Mesenchymal stem cell (in vitro differentiated cells and primary cell): ENCODE data around the gene GFRA1.

Experiments
- DNase-seq: peaks from one replicate; pipeline ENCODE4 v3.0.0-alpha.2; 2013
- H2AFZ ChIP-seq: one replicate; pipeline ENCODE4 v1.6.1; 2013; ENCODE audit warnings: low read depth, mild to moderate bottlenecking, control low read depth, inconsistent platforms, low read length, moderate library complexity
- H2AK5ac ChIP-seq: 2 replicates; pipeline ENCODE4 v1.6.1; 2013; ENCODE audit warnings: low read length, moderate library complexity, mild to moderate bottlenecking, inconsistent platforms; ENCODE audit not compliant: severe bottlenecking
- H2BK120ac ChIP-seq: one replicate; pipeline ENCODE4 v1.6.1; 2013; ENCODE audit warnings: low read depth, mild to moderate bottlenecking, inconsistent platforms, low read length, moderate library complexity
- H2BK12ac ChIP-seq, 2 experiments: one replicate each; pipeline ENCODE4 v1.6.1; 2013; ENCODE audit warnings: inconsistent platforms in 2 of 2, low read length in 2 of 2, mild to moderate bottlenecking in 2 of 2, moderate library complexity in 2 of 2, control low read depth in 1 of 2
- H2BK15ac ChIP-seq: one replicate; pipeline ENCODE4 v1.6.1; 2013; ENCODE audit warnings: mild to moderate bottlenecking, low read depth, inconsistent platforms; ENCODE audit not compliant: poor library complexity, severe bottlenecking
- H2BK5ac ChIP-seq: 2 replicates; pipeline ENCODE4 v1.6.1; 2013; ENCODE audit warnings: low read depth, mild to moderate bottlenecking, low read length, control low read depth, inconsistent platforms; ENCODE audit not compliant: poor library complexity, severe bottlenecking
- H3K14ac ChIP-seq, 2 experiments: one replicate each; pipeline ENCODE4 v1.6.1; 2013; ENCODE audit warnings: inconsistent platforms in 2 of 2, low read length in 2 of 2, control low read depth in 1 of 2, mild to moderate bottlenecking in 1 of 2, moderate library complexity in 1 of 2
- H3K18ac ChIP-seq, 2 experiments: one replicate each; pipeline ENCODE4 v1.6.1; 2013; ENCODE audit warnings: inconsistent platforms in 2 of 2, low read length in 2 of 2, control low read depth in 1 of 2, low read depth in 1 of 2, mild to moderate bottlenecking in 1 of 2
- H3K23ac ChIP-seq, 2 experiments: one replicate each; pipeline ENCODE4 v1.6.1; 2013; ENCODE audit warnings: inconsistent platforms in 2 of 2, low read length in 2 of 2, mild to moderate bottlenecking in 2 of 2, moderate library complexity in 2 of 2, control low read depth in 1 of 2
- H3K27ac ChIP-seq: 2 replicates; pipeline ENCODE4 v1.5.1; 2013; ENCODE audit warnings: mild to moderate bottlenecking, moderate library complexity, low read length, control low read depth, inconsistent platforms; ENCODE audit not compliant: poor library complexity, severe bottlenecking
- H3K27me3 ChIP-seq, 2 experiments: 2 replicates each; pipeline versions ENCODE4 v1.6.1 to v1.7.0; 2013; ENCODE audit warnings: low read length in 2 of 2, mild to moderate bottlenecking in 2 of 2, moderate library complexity in 2 of 2, control low read depth in 1 of 2, inconsistent platforms in 1 of 2; ENCODE audit not compliant: control insufficient read depth in 1 of 2, insufficient read depth in 1 of 2
- H3K36me3 ChIP-seq, 2 experiments: 2 replicates each; pipeline versions ENCODE4 v1.6.1 to v1.7.0; 2013; ENCODE audit warnings: low read length in 2 of 2, control low read depth in 1 of 2, inconsistent platforms in 1 of 2, low read depth in 1 of 2, mild to moderate bottlenecking in 1 of 2; ENCODE audit not compliant: insufficient read depth in 2 of 2, control insufficient read depth in 1 of 2
- H3K4ac ChIP-seq, 2 experiments: one replicate each; pipeline ENCODE4 v1.6.1; 2013; ENCODE audit warnings: inconsistent platforms in 2 of 2, low read length in 2 of 2, mild to moderate bottlenecking in 2 of 2, moderate library complexity in 2 of 2, control low read depth in 1 of 2, low read depth in 1 of 2
- H3K4me1 ChIP-seq: 2 replicates; pipeline ENCODE4 v1.6.1; 2013; ENCODE audit warnings: low read depth, low read length, control low read depth; ENCODE audit not compliant: control insufficient read depth, insufficient read depth
- H3K4me2 ChIP-seq: 2 replicates; pipeline ENCODE4 v1.6.1; 2013; ENCODE audit warnings: low read length, mild to moderate bottlenecking, inconsistent platforms; ENCODE audit not compliant: poor library complexity, severe bottlenecking
- H3K4me3 ChIP-seq, 2 experiments: 2 replicates each; pipeline versions ENCODE4 v1.5.1 to v1.7.0; 2013; ENCODE audit warnings: low read length in 2 of 2, mild to moderate bottlenecking in 2 of 2, control low read depth in 1 of 2, low read depth in 1 of 2; ENCODE audit not compliant: insufficient read depth in 1 of 2
- H3K79me1 ChIP-seq: replicated peaks from 2 replicates; pipeline ENCODE4 v1.6.1; 2013; ENCODE audit warnings: mild to moderate bottlenecking, control low read depth, low read length, inconsistent platforms; ENCODE audit not compliant: poor library complexity, severe bottlenecking
- H3K9ac ChIP-seq: 2 replicates; pipeline ENCODE4 v1.7.0; 2013; ENCODE audit warnings: mild to moderate bottlenecking, low read length, moderate library complexity
- H3K9me3 ChIP-seq: 2 replicates; pipeline ENCODE4 v1.7.0; 2013; ENCODE audit warnings: mild to moderate bottlenecking, low read length; ENCODE audit not compliant: control insufficient read depth
- H4K8ac ChIP-seq: one replicate; pipeline ENCODE4 v1.6.1; 2013; ENCODE audit warnings: inconsistent platforms, mild to moderate bottlenecking, low read length, moderate library complexity
- H4K91ac ChIP-seq: one replicate; pipeline ENCODE4 v1.6.1; 2013; ENCODE audit warnings: mild to moderate bottlenecking, low read length, inconsistent platforms
- WGBS: methylation state at CpG from one replicate; pipeline ENCODE4 v1.1.7; 2013; ENCODE audit warnings: mixed read lengths; 5-methylcytosine and 5-hydroxymethylcytosine counted together

GFRA1 gene

DNA sequence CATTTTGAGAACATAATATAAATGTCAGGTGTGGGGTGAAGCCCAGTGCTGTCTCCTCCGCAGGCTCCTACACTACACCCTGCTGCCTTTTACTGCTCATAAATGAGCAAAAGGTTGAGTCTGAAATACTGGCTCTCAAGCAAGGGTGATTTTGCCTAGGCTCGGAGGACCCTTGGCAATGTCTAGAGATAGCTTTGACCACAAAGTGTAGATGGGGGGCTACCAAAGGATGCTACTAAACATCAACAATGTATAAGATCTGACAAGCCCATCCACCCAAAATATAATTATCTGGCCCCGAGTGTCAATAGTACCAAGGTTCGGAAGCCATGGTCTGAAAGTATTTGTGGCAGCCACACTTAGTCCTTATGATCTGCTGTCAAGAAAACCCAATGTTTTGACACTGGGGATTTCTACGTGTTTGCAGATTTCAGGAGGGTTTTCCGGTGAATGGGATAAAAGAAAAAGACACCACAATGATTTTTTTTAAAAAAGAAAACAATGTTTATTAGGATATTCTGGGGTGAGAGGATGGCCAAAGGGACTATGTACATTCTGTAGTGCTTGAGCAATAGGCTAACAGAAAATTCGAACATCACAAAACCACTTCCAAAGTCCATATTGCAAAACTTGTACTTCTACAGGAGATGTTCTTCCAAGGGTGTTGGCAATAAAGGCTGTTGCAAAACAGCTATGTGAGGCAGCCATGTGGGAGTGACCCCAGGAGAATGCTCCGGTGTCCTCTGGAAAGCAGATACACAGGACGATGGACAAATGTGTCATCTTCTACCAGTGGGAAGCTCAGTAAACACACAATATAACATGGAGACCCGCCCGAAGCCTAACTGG is 216.3 kb downstream of the GFRA1 start:
- Histone ChIP-seq H3K79me1 (no peaks in the 10 kb centered on the region), H2AK5ac (no peak overlapping the region), H3K9ac (no peak overlapping the region), H3K27ac (no peak overlapping the region), H3K23ac (no peak overlapping the region), H4K91ac (no peak overlapping the region), H3K14ac (no peak overlapping the region), H3K4me3 (no peak overlapping the region), H4K8ac (no peak overlapping the region), H2AFZ (no peak overlapping the region), H3K27me3 (no peaks in the 10 kb centered on the region), H3K4me1 (peaks cover 6% of the 10 kb centered on the region), H3K4ac (no peak overlapping the region), H3K4me2 (no peak overlapping the region), H2BK5ac (no peak overlapping the region), H3K18ac (no peak overlapping the region), H3K9me3 (no peaks in the 10 kb centered on the region), H2BK120ac (no peak overlapping the region), H3K36me3 (peaks cover 0 to 25% of the 10 kb centered on the region in 2 experiments), H2BK15ac (no peak overlapping the region), H2BK12ac (no peak overlapping the region)
- no peak for DNase-seq
- WGBS: 91% methylated on average over 8 of the region's 11 CpGs

GRCh38 chr10:116055917-116056252 is 217.1 kb downstream of the GFRA1 start:
- no peak for DNase-seq
- no peak overlapping the region for H2AFZ ChIP-seq
- 100% methylated on average over 2 of the region's 3 CpGs for WGBS
- no peak overlapping the region for H3K4me3 ChIP-seq
- H3K18ac ChIP-seq: no peak overlapping the region
- peaks cover 0 to 21% of the 10 kb centered on the region in 2 experiments for H3K36me3 ChIP-seq
- peaks cover 6% of the 10 kb centered on the region for H3K4me1 ChIP-seq
- no peak overlapping the region for H3K9ac ChIP-seq
- H3K4ac ChIP-seq: no peak overlapping the region
- H3K9me3 ChIP-seq: no peaks in the 10 kb centered on the region
- H2BK5ac ChIP-seq: no peak overlapping the region
- no peaks in the 10 kb centered on the region for H3K27me3 ChIP-seq
- H2AK5ac ChIP-seq: no peak overlapping the region
- no peaks in the 10 kb centered on the region for H3K79me1 ChIP-seq
- H4K91ac ChIP-seq: no peak overlapping the region
- no peak overlapping the region for H2BK15ac ChIP-seq
- H3K14ac ChIP-seq: no peak overlapping the region
- no peak overlapping the region for H3K23ac ChIP-seq
- H4K8ac ChIP-seq: no peak overlapping the region
- H3K4me2 ChIP-seq: no peak overlapping the region
- no peak overlapping the region for H2BK12ac ChIP-seq
- no peak overlapping the region for H2BK120ac ChIP-seq
- H3K27ac ChIP-seq: no peak overlapping the region

DNA sequence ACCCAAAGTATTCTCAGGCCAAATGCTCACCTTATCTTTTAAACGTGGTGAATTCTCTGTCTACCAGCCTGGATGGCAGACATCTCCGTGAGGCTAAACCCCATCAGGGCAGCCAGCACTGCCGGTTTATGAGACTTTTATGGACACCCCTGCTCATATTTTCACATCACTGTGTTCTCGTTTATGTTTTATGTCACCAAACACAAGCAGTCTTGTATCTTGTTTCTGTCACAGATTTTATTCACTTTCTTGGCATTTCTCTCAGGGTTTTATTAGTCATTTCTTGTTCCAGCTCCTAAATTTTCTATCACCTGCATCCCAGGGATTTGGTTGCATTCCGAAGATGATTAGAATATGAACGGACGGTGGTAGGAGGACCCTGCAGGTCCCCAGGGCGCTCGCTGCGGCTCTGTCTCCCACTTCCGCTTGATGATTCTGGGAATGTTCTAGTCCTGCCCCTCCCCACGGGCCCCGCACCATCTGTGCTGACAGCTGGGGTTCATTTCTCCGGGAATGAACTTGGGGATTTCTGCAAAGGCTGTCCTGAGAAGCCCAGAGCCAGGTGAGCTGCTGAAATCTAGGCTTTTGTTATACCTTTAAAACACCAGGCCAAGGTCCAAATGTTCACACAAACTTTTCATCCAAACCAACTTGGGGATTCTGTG is 217.6 kb downstream of the GFRA1 start:
- Histone ChIP-seq H3K4ac (no peak overlapping the region), H2AFZ (no peak overlapping the region), H2BK120ac (no peak overlapping the region), H3K4me1 (peaks cover 6% of the 10 kb centered on the region), H3K27ac (no peak overlapping the region), H3K23ac (no peak overlapping the region), H3K36me3 (peaks cover 0 to 19% of the 10 kb centered on the region in 2 experiments), H2BK5ac (no peak overlapping the region), H3K27me3 (no peaks in the 10 kb centered on the region), H3K4me2 (no peak overlapping the region), H3K9ac (no peak overlapping the region), H3K14ac (no peak overlapping the region), H3K18ac (no peak overlapping the region), H2BK15ac (no peak overlapping the region), H4K91ac (no peak overlapping the region), H3K9me3 (no peaks in the 10 kb centered on the region), H2AK5ac (no peak overlapping the region), H2BK12ac (no peak overlapping the region), H3K4me3 (no peak overlapping the region), H3K79me1 (no peaks in the 10 kb centered on the region), H4K8ac (no peak overlapping the region)
- WGBS: 74% methylated on average over 14 of the region's 14 CpGs
- DNase-seq: no peak

- DNase-seq: no peak
- Histone ChIP-seq H3K27me3 (no peaks in the 10 kb centered on the region), H3K18ac (no peak overlapping the region), H3K79me1 (no peaks in the 10 kb centered on the region), H3K9ac (no peak overlapping the region), H4K8ac (no peak overlapping the region), H3K4me2 (no peak overlapping the region), H3K14ac (no peak overlapping the region), H3K4ac (no peak overlapping the region), H2AK5ac (no peak overlapping the region), H3K36me3 (peaks cover 0 to 12% of the 10 kb centered on the region in 2 experiments), H2BK5ac (no peak overlapping the region), H2AFZ (no peak overlapping the region), H3K9me3 (no peaks in the 10 kb centered on the region), H2BK15ac (no peak overlapping the region), H2BK120ac (no peak overlapping the region), H3K4me1 (peaks cover 6% of the 10 kb centered on the region), H3K23ac (no peak overlapping the region), H3K4me3 (no peak overlapping the region), H4K91ac (no peak overlapping the region), H2BK12ac (no peak overlapping the region), H3K27ac (no peak overlapping the region)
- WGBS: 60% methylated on average over 4 of the region's 4 CpGs
These were observed 219.1 kb downstream of the GFRA1 start for GRCh38 chr10:116053910-116054309.
